Stomach (tissue), 9 donors: ENCODE measurements around the gene OR4D11. TPM values are rescaled to one million over a fixed set of nuclear protein-coding genes. Genes with fewer than 3 reads are reported as not detected.

Source experiments
- DNase-seq, 2 donors: peaks; one replicate each; pipeline versions ENCODE4 v3.0.0 to v3.0.0-alpha.2; 2013 to 2019
- H3K27ac ChIP-seq, 5 donors: fragments of 200-600 bp in 4 of 5; sonication (generic) in 4 of 5; one replicate each; pipeline ENCODE4 v1.5.1; 2013 to 2019; ENCODE audit warnings: mild to moderate bottlenecking in 1 of 5, moderate library complexity in 1 of 5
- H3K27me3 ChIP-seq, 3 donors: fragments of 200-600 bp; sonication (generic); one replicate each; pipeline ENCODE4 v1.5.1; 2017 to 2019; ENCODE audit warnings: mixed run types in 1 of 3
- H3K36me3 ChIP-seq, 4 donors: fragments of 200-600 bp; sonication (generic); 1 replicate in 3 of 4; 2 replicates in 1 of 4; pipeline ENCODE4 v1.5.1; 2016 to 2019
- H3K4me1 ChIP-seq, 4 donors: fragments of 200-600 bp; sonication (generic); one replicate each; pipeline ENCODE4 v1.5.1; 2016 to 2019
- H3K4me3 ChIP-seq, 4 donors: fragments of 200-600 bp; sonication (generic) in 3 of 4; one replicate each; pipeline ENCODE4 v1.5.1; 2016 to 2019; ENCODE audit warnings: mild to moderate bottlenecking in 1 of 4
- H3K9me3 ChIP-seq, 4 donors: fragments of 200-600 bp; sonication (generic); one replicate each; pipeline ENCODE4 v1.5.1; 2016 to 2019
- CTCF ChIP-seq, 7 experiments: fragments of 450-650 bp in 4 of 7; fragments of 200-600 bp in 3 of 7; sonication (generic) in 3 of 7; IDR thresholded peaks; one replicate each; pipeline ENCODE4 v1.5.1; 2016 to 2019; ENCODE audit warnings: antibody characterized with exemption in 7 of 7, control low read depth in 2 of 7, mild to moderate bottlenecking in 1 of 7
- EP300 ChIP-seq: sonication (generic); formaldehyde crosslinking; IDR thresholded peaks from one replicate; pipeline ENCODE4 v1.6.1; 2017; ENCODE audit warnings: antibody characterized with exemption
- POLR2A ChIP-seq, 4 donors: fragments of 450-650 bp; IDR thresholded peaks; one replicate each; pipeline ENCODE4 v1.6.1; 2016; ENCODE audit warnings: antibody characterized with exemption in 4 of 4, control low read depth in 2 of 4, mild to moderate bottlenecking in 1 of 4, moderate library complexity in 1 of 4
- POLR2AphosphoS5 ChIP-seq, 3 donors: sonication (generic); formaldehyde crosslinking; IDR thresholded peaks; one replicate each; pipeline ENCODE4 v1.6.1; 2016; ENCODE audit warnings: antibody characterized with exemption in 3 of 3
- WGBS, 5 donors: extraction: QIAGEN DNeasy Blood & Tissue Kit in 3 of 5; methylation state at CpG; one replicate each; pipeline versions ENCODE4 v1.1.5 to v1.1.7; 2013 to 2018; 5-methylcytosine and 5-hydroxymethylcytosine counted together
- intact Hi-C: fragments of 100-400 bp; cut with DNase I; formaldehyde crosslinking; loops from one replicate; pipeline ENCODE4 v1.15.1; 2023; ENCODE audit warnings: low total_unique reads
- polyA plus RNA-seq, 3 donors: library from polyadenylated mRNA; stranded (reverse); fragments of 200-250 nt; gene quantifications; one replicate each; pipeline ENCODE4 v1.2.3, GENCODE V29; 2013
- total RNA-seq, 5 donors: library from RNA; depleted of rRNA; stranded (reverse); fragments of >200 nt; gene quantifications; one replicate each; pipeline versions ENCODE4 v1.1.0 to v1.2.3, GENCODE V29; 2014 to 2016
- donor health status: healthy with polysubstance abuse.
- donor health status: Bipolar disorder and iron deficiency.
- donor health status: healthy.

The OR4D11 gene
- total and polyA plus RNA-seq, 8 donors, result not detected

DNA sequence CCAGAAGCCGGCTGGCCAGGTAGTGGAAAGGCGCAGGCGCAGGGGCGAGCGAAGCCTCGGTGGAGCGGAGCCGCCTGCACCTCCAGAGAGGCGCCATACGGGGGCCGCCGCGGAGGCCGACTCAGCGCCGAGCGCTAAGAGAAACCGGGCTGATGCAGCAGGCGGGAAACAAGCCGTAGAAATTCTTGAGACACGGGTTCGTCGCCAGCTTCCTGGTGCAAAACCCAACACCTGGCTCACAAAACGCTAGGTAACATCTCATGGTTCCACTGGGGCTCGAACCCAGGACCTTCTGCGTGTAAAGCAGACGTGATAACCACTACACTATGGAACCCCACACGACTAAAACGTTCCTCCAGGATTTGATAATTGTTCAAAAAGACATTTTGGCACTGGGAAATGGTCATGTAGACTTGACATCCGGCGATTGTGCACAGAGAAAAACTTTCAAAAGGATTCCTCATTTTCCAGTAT, 47.0 kb downstream of the OR4D11 start:
- H3K27ac ChIP-seq, result peak overlapping the region; percentile 63 to 86 (median 83)
- peak overlapping the region; percentile 49 to 54 (median 54) for H3K4me3 ChIP-seq
- TF ChIP-seq POLR2A (IDR thresholded peaks at IDR 0.05), result no peak
- peak in 5 of 7 experiments; percentile 26 to 49 (median 34) for TF ChIP-seq CTCF (IDR thresholded peaks at IDR 0.05)
- peak in 1 of 3 donors; percentile 71 for TF ChIP-seq POLR2AphosphoS5 (IDR thresholded peaks at IDR 0.05)
- TF ChIP-seq EP300, result no peak
- no peaks in the 10 kb centered on the region for H3K36me3 ChIP-seq
- peaks cover 0 to 27% (median 10%) of the 10 kb centered on the region in 4 donors for H3K4me1 ChIP-seq
- H3K9me3 ChIP-seq, result no peaks in the 10 kb centered on the region
- intact Hi-C loops, result no loop called here
- no peaks in the 10 kb centered on the region for H3K27me3 ChIP-seq
- DNase-seq, result peak; percentile 79 to 93
- 0 to 1% (median 0%) methylated on average over 25 to 31 of the region's 31 CpGs for WGBS, 5 donors

- no peaks in the 10 kb centered on the region for H3K36me3 ChIP-seq
- H3K4me1 ChIP-seq, result peaks cover 0 to 34% (median 12%) of the 10 kb centered on the region in 4 donors
- H3K27me3 ChIP-seq, result no peaks in the 10 kb centered on the region
- peak overlapping the region; percentile 49 to 54 (median 54) for H3K4me3 ChIP-seq
- DNase-seq, result peak; percentile 76 to 93
- no peaks in the 10 kb centered on the region for H3K9me3 ChIP-seq
- WGBS, 5 donors, result 1 to 4% (median 3%) methylated on average over 34 of the region's 34 CpGs
- peak overlapping the region; percentile 63 to 86 (median 83) for H3K27ac ChIP-seq
- no peak for TF ChIP-seq POLR2A (IDR thresholded peaks at IDR 0.05)
- TF ChIP-seq POLR2AphosphoS5 (IDR thresholded peaks at IDR 0.05), result peak; percentile 16 to 50 (median 29)
- intact Hi-C loops, result no loop called here
Observed at GRCh38 chr11:59550842-59551658, 47.7 kb downstream of the OR4D11 start.

DNA sequence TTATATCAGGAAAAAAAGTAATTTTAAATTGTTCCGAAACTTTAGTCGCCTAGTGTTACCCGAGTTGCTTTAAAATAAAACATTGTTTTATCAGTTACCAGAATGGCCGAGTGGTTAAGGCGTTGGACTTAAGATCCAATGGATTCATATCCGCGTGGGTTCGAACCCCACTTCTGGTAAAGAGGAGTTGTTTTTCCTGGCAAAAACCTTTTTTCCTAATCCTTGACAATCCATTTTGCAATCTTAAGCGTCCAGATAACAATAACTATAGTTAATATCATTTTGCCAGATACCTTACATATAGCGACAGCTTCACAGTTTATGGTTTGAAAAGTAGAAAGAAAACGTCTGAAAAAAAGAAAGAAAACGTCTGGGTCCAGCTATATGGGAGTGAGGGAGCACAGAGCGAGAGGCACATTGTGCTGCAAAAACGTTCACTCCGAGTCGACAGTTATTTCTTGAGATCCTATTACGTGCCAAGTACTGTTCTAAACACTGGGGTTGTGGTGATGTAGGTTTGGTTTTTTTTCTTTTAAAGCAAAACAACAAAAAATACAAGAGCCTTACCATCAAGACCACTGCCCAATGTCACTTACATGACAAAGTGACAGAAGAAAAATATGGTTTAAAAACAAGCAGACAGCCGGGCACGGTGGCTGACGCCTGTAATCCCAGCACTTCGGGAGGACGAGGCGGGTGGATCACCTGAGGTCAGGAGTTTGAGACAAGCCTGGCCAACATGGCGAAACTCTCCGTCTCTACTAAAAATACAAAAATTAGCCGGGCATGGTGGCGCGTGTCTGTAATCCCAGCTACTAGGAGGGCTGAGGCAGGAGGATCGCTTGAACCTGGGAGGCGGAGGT, 48.5 kb downstream of the OR4D11 start:
- no peaks in the 10 kb centered on the region for H3K9me3 ChIP-seq
- no peak for TF ChIP-seq EP300
- peak overlapping the region; percentile 49 to 54 (median 54) for H3K4me3 ChIP-seq
- peaks cover 0 to 42% (median 17%) of the 10 kb centered on the region in 4 donors for H3K4me1 ChIP-seq
- peak in 1 of 2 donors; percentile 82 for DNase-seq
- no peaks in the 10 kb centered on the region for H3K27me3 ChIP-seq
- peak overlapping the region in 4 of 5 donors; percentile 63 to 86 (median 83) for H3K27ac ChIP-seq
- H3K36me3 ChIP-seq, result no peaks in the 10 kb centered on the region
- intact Hi-C loops, result no loop called here
- 37 to 51% (median 44%) methylated on average over 30 of the region's 30 CpGs for WGBS, 5 donors

DNA sequence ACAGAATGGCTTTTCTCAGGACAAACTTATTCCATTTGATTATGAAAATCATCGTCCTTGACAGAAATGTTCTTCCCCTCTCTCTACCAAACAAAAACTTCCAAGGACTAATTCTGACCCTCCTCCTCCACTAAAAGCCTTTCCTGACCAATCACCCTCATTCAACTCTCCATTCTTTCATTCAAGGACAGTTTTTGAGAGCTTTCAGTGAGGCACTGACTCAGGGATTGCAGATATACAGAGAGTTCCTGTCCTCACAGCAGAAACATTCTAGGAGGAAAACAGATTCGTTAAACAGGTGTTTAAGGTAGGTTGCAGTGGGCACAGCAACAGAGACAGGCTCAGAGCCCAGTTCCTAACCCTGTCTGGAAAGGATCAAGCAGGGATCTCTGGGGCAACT, 49.5 kb downstream of the OR4D11 start:
- intact Hi-C loops, result no loop called here
- 44 to 64% (median 57%) methylated on average over 2 of the region's 2 CpGs for WGBS, 5 donors

More for the DNA sequence above, 49.5 kb downstream of the OR4D11 start:
- DNase-seq, result no peak
- Histone ChIP-seq H3K27me3 (no peaks in the 10 kb centered on the region), H3K4me1 (peaks cover 0 to 51% (median 22%) of the 10 kb centered on the region in 4 donors), H3K9me3 (no peaks in the 10 kb centered on the region), H3K36me3 (no peaks in the 10 kb centered on the region), H3K27ac (peak overlapping the region in 2 of 5 donors; percentile 8 to 41), H3K4me3 (no peak overlapping the region)
- TF ChIP-seq POLR2A (IDR thresholded peaks at IDR 0.05) (no peak), POLR2AphosphoS5 (IDR thresholded peaks at IDR 0.05) (no peak), EP300 (no peak), CTCF (IDR thresholded peaks at IDR 0.05) (no peak)
